ENCODE results near the gene FBXO15. TPM values are rescaled to one million over a fixed set of nuclear protein-coding genes. Genes with fewer than 3 reads are reported as not detected.

Gene FBXO15
- total RNA-seq, 2 donors from 2014 or later, result 0.30 TPM; not detected in 1

- no peaks in the 10 kb centered on the region for H3K36me3 ChIP-seq
- no peak overlapping the region for H3K4me3 ChIP-seq
- no peak overlapping the region for H3K27ac ChIP-seq
- H3K9me3 ChIP-seq, result no peaks in the 10 kb centered on the region
- H3K27me3 ChIP-seq, result peaks cover 0 to 2% of the 10 kb centered on the region in 2 donors
- no peak for TF ChIP-seq CTCF (IDR thresholded peaks at IDR 0.05)
- DNase-seq (ENCODE audit: low spot score), result no peak
- H3K4me1 ChIP-seq, result no peaks in the 10 kb centered on the region
Observed at GRCh38 chr18:74064510-74064909, 83.1 kb downstream of the FBXO15 start.

- no peak for TF ChIP-seq CTCF (IDR thresholded peaks at IDR 0.05)
- no peak for DNase-seq (ENCODE audit: low spot score)
- Histone ChIP-seq H3K27me3 (peaks cover 0 to 2% of the 10 kb centered on the region in 2 donors), H3K36me3 (no peaks in the 10 kb centered on the region), H3K4me1 (no peaks in the 10 kb centered on the region), H3K27ac (no peak overlapping the region), H3K9me3 (no peaks in the 10 kb centered on the region), H3K4me3 (no peak overlapping the region)
Observed at GRCh38 chr18:74063557-74063956, 84.1 kb downstream of the FBXO15 start.

GRCh38 chr18:74063023-74063422 lies 84.6 kb downstream of the FBXO15 start:
- no peaks in the 10 kb centered on the region for H3K9me3 ChIP-seq
- no peak for DNase-seq (ENCODE audit: low spot score)
- H3K4me1 ChIP-seq, result no peaks in the 10 kb centered on the region
- no peaks in the 10 kb centered on the region for H3K36me3 ChIP-seq
- no peak overlapping the region for H3K27ac ChIP-seq
- H3K27me3 ChIP-seq, result peaks cover 0 to 2% of the 10 kb centered on the region in 2 donors
- TF ChIP-seq CTCF (IDR thresholded peaks at IDR 0.05), result no peak
- no peak overlapping the region for H3K4me3 ChIP-seq

GRCh38 chr18:74062037-74062436 lies 85.6 kb downstream of the FBXO15 start:
- DNase-seq (ENCODE audit: low spot score), result no peak
- Histone ChIP-seq H3K4me3 (no peak overlapping the region), H3K27ac (no peak overlapping the region), H3K27me3 (peaks cover 0 to 2% of the 10 kb centered on the region in 2 donors), H3K9me3 (no peaks in the 10 kb centered on the region), H3K4me1 (no peaks in the 10 kb centered on the region), H3K36me3 (no peaks in the 10 kb centered on the region)
- TF ChIP-seq CTCF (IDR thresholded peaks at IDR 0.05), result no peak

GRCh38 chr18:74060579-74060978 lies 87.1 kb downstream of the FBXO15 start:
- H3K4me1 ChIP-seq, result no peaks in the 10 kb centered on the region
- no peak for DNase-seq (ENCODE audit: low spot score)
- no peak overlapping the region for H3K4me3 ChIP-seq
- no peaks in the 10 kb centered on the region for H3K36me3 ChIP-seq
- no peak for TF ChIP-seq CTCF (IDR thresholded peaks at IDR 0.05)
- H3K27ac ChIP-seq, result no peak overlapping the region
- H3K9me3 ChIP-seq, result no peaks in the 10 kb centered on the region
- H3K27me3 ChIP-seq, result peaks cover 0 to 2% of the 10 kb centered on the region in 2 donors

GRCh38 chr18:74050807-74051206 lies 96.8 kb downstream of the FBXO15 start:
- DNase-seq (ENCODE audit: low spot score), result no peak
- H3K4me3 ChIP-seq, result no peak overlapping the region
- no peak for TF ChIP-seq CTCF (IDR thresholded peaks at IDR 0.05)
- H3K27me3 ChIP-seq, result no peaks in the 10 kb centered on the region
- H3K4me1 ChIP-seq, result no peaks in the 10 kb centered on the region
- no peaks in the 10 kb centered on the region for H3K9me3 ChIP-seq
- no peaks in the 10 kb centered on the region for H3K36me3 ChIP-seq
- no peak overlapping the region for H3K27ac ChIP-seq
